H9 (cell line): ENCODE results near the gene GLT6D1. TPM values are rescaled to one million over a fixed set of nuclear protein-coding genes. Genes with fewer than 3 reads are reported as not detected.

Experiments used
- DNase-seq: peaks from one replicate; pipeline ENCODE4 v3.0.0-alpha.2; 2017
- H2AFZ ChIP-seq: one replicate; pipeline ENCODE4 v1.6.1; 2013; ENCODE audit warnings: mild to moderate bottlenecking, low read length, control low read depth, moderate library complexity
- H2AK5ac ChIP-seq: 2 replicates; pipeline ENCODE4 v1.6.1; 2013; ENCODE audit warnings: low read length, control low read depth, mixed read lengths; ENCODE audit not compliant: insufficient read length
- H2BK120ac ChIP-seq: one replicate; pipeline ENCODE4 v1.6.1; 2013; ENCODE audit warnings: low read depth, mild to moderate bottlenecking, low read length, control low read depth, inconsistent platforms; ENCODE audit not compliant: poor library complexity, severe bottlenecking
- H2BK12ac ChIP-seq: 2 replicates; pipeline ENCODE4 v1.6.1; 2013; ENCODE audit warnings: low read length, control low read depth, mixed read lengths, low read depth; ENCODE audit not compliant: insufficient read length
- H2BK15ac ChIP-seq: 2 replicates; pipeline ENCODE4 v1.6.1; 2013; ENCODE audit warnings: low read depth, low read length, control low read depth
- H2BK20ac ChIP-seq: one replicate; pipeline ENCODE4 v1.6.1; 2013; ENCODE audit warnings: low read depth, mild to moderate bottlenecking, low read length, control low read depth, inconsistent platforms; ENCODE audit not compliant: poor library complexity, severe bottlenecking
- H2BK5ac ChIP-seq: 2 replicates; pipeline ENCODE4 v1.6.1; 2013; ENCODE audit warnings: low read length, control low read depth, mixed read lengths; ENCODE audit not compliant: insufficient read length
- H3K14ac ChIP-seq: 2 replicates; pipeline ENCODE4 v1.6.1; 2013; ENCODE audit warnings: low read length, control low read depth; ENCODE audit not compliant: insufficient read depth
- H3K18ac ChIP-seq: 2 replicates; pipeline ENCODE4 v1.6.1; 2013; ENCODE audit warnings: low read depth, mild to moderate bottlenecking, mixed read lengths, low read length, control low read depth; ENCODE audit not compliant: insufficient read length
- H3K23ac ChIP-seq: 2 replicates; pipeline ENCODE4 v1.6.1; 2013; ENCODE audit warnings: low read length, control low read depth, mixed read lengths, low read depth; ENCODE audit not compliant: insufficient read length
- H3K23me2 ChIP-seq: 2 replicates; pipeline ENCODE4 v1.6.1; 2013; ENCODE audit warnings: low read depth, mild to moderate bottlenecking, mixed read lengths, low read length, control low read depth; ENCODE audit not compliant: insufficient read length, poor library complexity, severe bottlenecking
- H3K27ac ChIP-seq: 2 replicates; pipeline ENCODE4 v1.5.1; 2013; ENCODE audit warnings: low read length, control low read depth, mixed read lengths, low read depth; ENCODE audit not compliant: insufficient read length
- H3K27me3 ChIP-seq: 2 replicates; pipeline ENCODE4 v1.6.1; 2013; ENCODE audit warnings: low read length, control low read depth, inconsistent platforms; ENCODE audit not compliant: insufficient read depth
- H3K4ac ChIP-seq: 2 replicates; pipeline ENCODE4 v1.6.1; 2013; ENCODE audit warnings: low read depth, mild to moderate bottlenecking, control low read depth, inconsistent platforms, low read length, moderate library complexity
- H3K4me1 ChIP-seq: 2 replicates; pipeline ENCODE4 v1.6.1; 2013; ENCODE audit warnings: low read length, control low read depth, inconsistent platforms; ENCODE audit not compliant: insufficient read depth
- H3K4me2 ChIP-seq: 2 replicates; pipeline ENCODE4 v1.6.1; 2013; ENCODE audit warnings: low read length, control low read depth, mixed read lengths; ENCODE audit not compliant: insufficient read length, insufficient read depth
- H3K56ac ChIP-seq: 2 replicates; pipeline ENCODE4 v1.6.1; 2013; ENCODE audit warnings: low read depth, mild to moderate bottlenecking, mixed read lengths, low read length, control low read depth; ENCODE audit not compliant: insufficient read length
- H3K79me1 ChIP-seq: 2 replicates; pipeline ENCODE4 v1.6.1; 2013; ENCODE audit warnings: low read depth, mild to moderate bottlenecking, moderate library complexity, low read length, control low read depth, inconsistent platforms; ENCODE audit not compliant: insufficient read depth, poor library complexity, severe bottlenecking
- H3K79me2 ChIP-seq: 2 replicates; pipeline ENCODE4 v1.6.1; 2013; ENCODE audit warnings: low read length, control low read depth, inconsistent platforms; ENCODE audit not compliant: insufficient read depth
- H3K9ac ChIP-seq: 2 replicates; pipeline ENCODE4 v1.6.1; 2013; ENCODE audit warnings: low read length, control low read depth, mixed read lengths; ENCODE audit not compliant: insufficient read length; ENCODE audit errors: extremely low read depth
- H3K9me3 ChIP-seq: one replicate; pipeline ENCODE4 v1.6.1; 2013; ENCODE audit warnings: low read depth, low read length, inconsistent platforms; ENCODE audit not compliant: control insufficient read depth
- H3T11ph ChIP-seq: one replicate; pipeline ENCODE4 v1.6.1; 2013; ENCODE audit warnings: mild to moderate bottlenecking, low read length, control low read depth, inconsistent platforms
- H4K20me1 ChIP-seq: one replicate; pipeline ENCODE4 v1.6.1; 2013; ENCODE audit not compliant: control insufficient read depth, insufficient read length, insufficient read depth
- H4K5ac ChIP-seq: 2 replicates; pipeline ENCODE4 v1.6.1; 2013; ENCODE audit warnings: low read depth, mild to moderate bottlenecking, mixed read lengths, low read length, control low read depth; ENCODE audit not compliant: insufficient read length
- H4K8ac ChIP-seq: replicated peaks from 2 replicates; pipeline ENCODE4 v1.6.1; 2013; ENCODE audit warnings: low read length, control low read depth, mixed read lengths, low read depth; ENCODE audit not compliant: insufficient read length
- H4K91ac ChIP-seq: 2 replicates; pipeline ENCODE4 v1.6.1; 2013; ENCODE audit warnings: low read depth, mild to moderate bottlenecking, moderate library complexity, mixed read lengths, low read length, control low read depth; ENCODE audit not compliant: insufficient read length
- H3K27ac Mint-ChIP-seq, 3 experiments: 2 replicates in 2 of 3; 3 replicates in 1 of 3; pipeline ENCODE4 v1.8.0; 2020 to 2021; ENCODE audit warnings: mixed read lengths in 3 of 3, mild to moderate bottlenecking in 1 of 3, moderate library complexity in 1 of 3
- H3K27me3 Mint-ChIP-seq: 2 replicates; pipeline ENCODE4 v1.8.0; 2021; ENCODE audit warnings: low read depth, mild to moderate bottlenecking, moderate library complexity, mixed read lengths
- H3K36me3 Mint-ChIP-seq, 3 experiments: 2 replicates in 2 of 3; 3 replicates in 1 of 3; pipeline ENCODE4 v1.8.0; 2020 to 2021; ENCODE audit warnings: low read depth in 3 of 3, mixed read lengths in 3 of 3; ENCODE audit not compliant: insufficient read depth in 1 of 3
- H3K4me1 Mint-ChIP-seq, 2 experiments: 2 replicates each; pipeline ENCODE4 v1.8.0; 2020; ENCODE audit warnings: mixed read lengths in 2 of 2
- H3K4me3 Mint-ChIP-seq, 2 experiments: 2 replicates in 1 of 2; 3 replicates in 1 of 2; pipeline ENCODE4 v1.8.0; 2020 to 2021; ENCODE audit warnings: mild to moderate bottlenecking in 2 of 2, mixed read lengths in 2 of 2, moderate library complexity in 1 of 2
- H3K9me3 Mint-ChIP-seq, 2 experiments: 2 replicates in 1 of 2; 3 replicates in 1 of 2; pipeline ENCODE4 v1.8.0; 2020; ENCODE audit warnings: mild to moderate bottlenecking in 2 of 2, mixed read lengths in 2 of 2, moderate library complexity in 1 of 2
- WGBS: extraction: QIAGEN DNeasy Blood & Tissue Kit; methylation state at CpG from one replicate; pipeline ENCODE4 v1.1.7; 2013; ENCODE audit warnings: missing lambda C conversion rate, low lambda C conversion rate, mixed read lengths; ENCODE audit not compliant: insufficient read length; ENCODE audit errors: extremely low coverage; 5-methylcytosine and 5-hydroxymethylcytosine counted together
- total RNA-seq: library from RNA; stranded (reverse); gene quantifications from 2 replicates; pipeline ENCODE4 v1.2.1, GENCODE V29; 2021
- TF ChIP-seq, protein P1 (sequence below): fragments of 200-600 bp; sonication (generic); conservative IDR thresholded peaks from 3 replicates; pipeline ENCODE4 v1.8.0; 2021; ENCODE audit warnings: antibody characterized with exemption, mild to moderate bottlenecking

The GLT6D1 gene
- total RNA-seq, 1 experiment from 2014 or later = not detected

DNA sequence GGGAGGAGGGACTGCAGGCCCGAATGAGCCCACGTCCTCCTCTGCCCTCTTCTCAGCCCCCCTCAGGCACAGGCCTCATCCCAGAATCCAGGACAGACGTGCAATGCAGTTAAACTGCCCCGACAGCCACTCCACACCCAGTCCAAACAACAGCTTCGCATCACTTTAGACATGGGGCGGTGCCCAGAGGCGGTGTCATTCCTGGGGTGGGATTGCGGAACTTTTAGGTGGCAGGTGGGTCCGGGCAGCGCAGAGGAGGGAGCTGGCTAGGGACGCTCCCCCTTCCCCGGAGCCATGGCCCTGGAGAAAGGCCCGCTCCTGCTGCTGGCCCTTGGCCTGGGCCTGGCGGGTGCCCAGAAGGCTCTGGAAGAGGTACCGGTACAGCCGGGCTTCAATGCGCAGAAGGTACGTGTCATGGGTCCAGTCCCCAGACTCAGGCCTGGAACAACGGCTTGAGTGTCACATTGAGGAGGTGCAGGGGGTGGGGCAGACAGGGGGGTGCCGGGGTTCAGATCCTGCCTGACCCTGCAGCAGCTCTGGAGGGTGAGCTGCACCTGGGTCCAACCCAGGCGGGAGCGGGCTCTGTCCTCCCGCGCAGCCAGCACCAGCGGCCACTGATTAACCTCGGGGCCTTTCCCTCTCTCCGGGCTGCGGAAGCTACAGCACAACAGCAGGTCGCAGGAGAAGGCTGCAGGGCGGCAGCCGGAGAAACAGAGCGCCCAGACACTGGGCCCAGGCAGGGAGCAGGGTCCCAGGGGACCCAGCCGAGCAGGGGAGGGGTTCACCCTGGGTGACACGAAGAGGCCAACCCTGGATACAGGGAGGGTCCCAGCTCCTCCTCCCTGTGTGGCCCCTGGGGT, 25.2 kb downstream of the GLT6D1 start:
- Histone ChIP-seq H3K9ac (no peak overlapping the region), H3K79me2 (no peaks in the 10 kb centered on the region), H3T11ph (no peak overlapping the region), H2BK15ac (no peak overlapping the region), H3K4me1 (no peaks in the 10 kb centered on the region), H3K56ac (no peak overlapping the region), H2AK5ac (no peak overlapping the region), H2BK12ac (no peak overlapping the region), H2BK5ac (no peak overlapping the region), H3K23me2 (no peaks in the 10 kb centered on the region), H3K18ac (no peak overlapping the region), H4K5ac (no peak overlapping the region), H2BK120ac (no peak overlapping the region), H3K4me2 (no peak overlapping the region), H3K27me3 (no peaks in the 10 kb centered on the region), H3K23ac (no peak overlapping the region), H4K8ac (no peak overlapping the region), H3K79me1 (no peaks in the 10 kb centered on the region), H2AFZ (no peak overlapping the region), H3K9me3 (no peaks in the 10 kb centered on the region), H2BK20ac (no peak overlapping the region), H4K91ac (no peak overlapping the region), H3K4ac (no peak overlapping the region), H3K27ac (no peak overlapping the region), H4K20me1 (no peaks in the 10 kb centered on the region), H3K14ac (peak overlapping the region; percentile 36; the same call in 1 of the 2 replicates)
- TF ChIP-seq, protein P1, sequence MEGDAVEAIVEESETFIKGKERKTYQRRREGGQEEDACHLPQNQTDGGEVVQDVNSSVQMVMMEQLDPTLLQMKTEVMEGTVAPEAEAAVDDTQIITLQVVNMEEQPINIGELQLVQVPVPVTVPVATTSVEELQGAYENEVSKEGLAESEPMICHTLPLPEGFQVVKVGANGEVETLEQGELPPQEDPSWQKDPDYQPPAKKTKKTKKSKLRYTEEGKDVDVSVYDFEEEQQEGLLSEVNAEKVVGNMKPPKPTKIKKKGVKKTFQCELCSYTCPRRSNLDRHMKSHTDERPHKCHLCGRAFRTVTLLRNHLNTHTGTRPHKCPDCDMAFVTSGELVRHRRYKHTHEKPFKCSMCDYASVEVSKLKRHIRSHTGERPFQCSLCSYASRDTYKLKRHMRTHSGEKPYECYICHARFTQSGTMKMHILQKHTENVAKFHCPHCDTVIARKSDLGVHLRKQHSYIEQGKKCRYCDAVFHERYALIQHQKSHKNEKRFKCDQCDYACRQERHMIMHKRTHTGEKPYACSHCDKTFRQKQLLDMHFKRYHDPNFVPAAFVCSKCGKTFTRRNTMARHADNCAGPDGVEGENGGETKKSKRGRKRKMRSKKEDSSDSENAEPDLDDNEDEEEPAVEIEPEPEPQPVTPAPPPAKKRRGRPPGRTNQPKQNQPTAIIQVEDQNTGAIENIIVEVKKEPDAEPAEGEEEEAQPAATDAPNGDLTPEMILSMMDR = no peak
- 0 out of 4 replicates have a peak, but pooled peaks cover 0 to 3% of the 10 kb centered on the region in 2 experiments for H3K4me1 Mint-ChIP-seq
- H3K36me3 Mint-ChIP-seq = peaks cover 5 to 14% (median 7%) of the 10 kb centered on the region in 3 experiments; a peak in 5 of 7 replicates
- peak; percentile 24 for DNase-seq
- no peak overlapping the region for H3K27ac Mint-ChIP-seq
- H3K27me3 Mint-ChIP-seq = peaks cover 3% of the 10 kb centered on the region
- WGBS = no CpG with 5 or more reads among the region's 34 CpGs
- H3K4me3 Mint-ChIP-seq = no peak overlapping the region
- peaks cover 19 to 20% of the 10 kb centered on the region in 2 experiments for H3K9me3 Mint-ChIP-seq
